ENCODE results near the gene CARD19.

Gene CARD19

DNA sequence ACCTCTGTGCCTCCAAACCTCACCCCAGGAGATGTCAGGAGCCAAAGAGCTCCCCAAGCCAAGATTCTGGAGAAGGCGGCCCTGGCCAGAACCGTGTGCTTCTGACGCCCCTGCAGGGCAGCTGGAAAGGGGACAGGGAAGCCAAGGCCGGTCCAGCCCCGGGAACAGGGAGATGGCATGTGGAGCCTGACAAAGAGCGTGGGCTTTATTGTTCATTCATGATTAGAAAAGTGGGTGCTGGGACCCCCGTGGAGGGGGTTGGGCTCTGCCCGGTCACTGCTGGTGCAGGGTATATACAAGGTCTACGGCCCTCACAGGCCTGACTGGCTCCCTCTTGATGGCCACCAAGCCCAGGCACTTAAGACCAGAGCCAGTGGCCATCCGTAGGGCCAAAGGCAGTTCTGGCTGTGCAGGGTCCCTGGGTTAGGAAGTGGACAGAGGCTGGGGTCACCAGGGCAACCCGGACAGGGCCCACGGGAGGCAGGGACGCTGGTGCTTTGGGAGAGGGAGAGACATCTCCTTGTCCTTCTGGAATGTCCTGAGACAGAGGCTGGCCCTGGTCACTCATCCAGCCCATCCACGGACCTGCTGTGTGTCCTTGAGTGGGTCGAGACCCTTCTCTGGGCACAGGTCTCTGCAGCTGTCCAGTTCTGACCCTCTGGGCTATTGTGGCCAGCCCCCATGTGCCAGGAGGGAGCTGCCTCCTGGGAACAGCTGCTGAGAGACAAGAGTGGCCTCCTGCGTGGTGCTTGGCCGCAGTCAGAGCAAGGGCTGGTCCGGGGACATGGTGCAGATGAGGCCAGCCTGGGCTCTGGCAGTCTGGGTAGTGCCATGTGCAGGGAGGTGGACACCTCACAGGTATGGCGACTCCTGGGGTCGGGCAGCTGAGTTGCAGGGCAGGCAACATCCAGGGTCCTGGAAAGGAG lies 25.6 kb downstream of the CARD19 start:
- DNase-seq, result peak; percentile 22

DNA sequence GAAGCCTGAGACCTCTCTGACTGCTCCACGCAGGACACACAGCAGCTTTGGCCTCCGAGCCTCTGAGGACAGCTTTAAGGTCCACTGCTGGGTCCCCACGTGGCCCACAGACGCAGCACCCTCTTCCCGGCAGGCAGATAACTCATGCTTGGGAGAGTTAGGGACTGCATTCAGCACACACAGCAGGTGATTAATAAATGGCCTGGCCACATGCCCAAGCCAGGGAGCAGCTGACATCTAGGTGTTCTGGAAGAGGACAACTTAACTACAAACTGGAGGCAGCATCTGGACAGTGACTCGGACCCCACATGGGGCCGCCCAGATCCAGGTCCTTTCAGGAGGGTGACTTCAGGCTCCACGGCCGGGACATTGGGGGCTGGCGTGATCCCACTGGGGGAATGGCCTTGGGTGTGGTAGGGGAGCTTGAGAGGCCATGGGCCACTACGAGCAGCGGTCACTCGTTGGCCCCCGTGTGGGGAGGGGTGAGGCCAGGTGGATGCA lies 26.8 kb downstream of the CARD19 start:
- no peak for DNase-seq

DNA sequence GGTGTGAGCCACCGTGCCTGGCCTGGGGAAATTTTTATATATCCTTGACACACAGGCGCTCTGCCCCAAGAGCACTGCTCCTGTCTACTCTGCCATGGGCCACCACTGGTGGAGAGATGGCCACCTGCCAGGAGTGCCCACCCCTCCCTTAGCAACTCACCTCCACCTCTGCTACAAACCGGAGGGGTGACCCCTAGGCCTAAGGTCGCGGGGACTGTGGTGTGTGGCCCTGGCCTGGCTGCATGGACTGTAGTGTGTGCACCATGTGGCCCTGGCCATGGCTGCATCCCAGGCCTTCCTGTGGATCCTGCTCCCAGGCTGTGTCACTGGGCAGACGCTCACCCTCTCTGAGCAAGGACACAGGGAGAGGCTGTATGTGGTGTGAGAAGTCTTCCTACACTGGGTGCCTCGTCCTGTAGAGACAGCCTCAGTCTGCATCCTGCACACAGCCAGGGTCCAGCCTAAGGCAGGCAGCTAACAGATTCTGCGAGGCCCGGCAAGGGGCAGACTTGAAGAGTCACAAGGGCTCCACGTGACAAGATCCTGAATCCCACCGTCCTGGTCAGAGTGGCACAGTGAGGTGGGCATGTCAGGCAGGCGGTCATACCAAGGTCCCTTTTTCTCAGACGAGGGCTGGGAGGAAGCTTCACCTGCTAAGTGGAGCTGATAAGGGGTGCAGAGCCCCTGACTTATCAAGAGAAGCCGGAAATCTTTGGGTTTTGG lies 27.7 kb downstream of the CARD19 start:
- no peak for DNase-seq

DNA sequence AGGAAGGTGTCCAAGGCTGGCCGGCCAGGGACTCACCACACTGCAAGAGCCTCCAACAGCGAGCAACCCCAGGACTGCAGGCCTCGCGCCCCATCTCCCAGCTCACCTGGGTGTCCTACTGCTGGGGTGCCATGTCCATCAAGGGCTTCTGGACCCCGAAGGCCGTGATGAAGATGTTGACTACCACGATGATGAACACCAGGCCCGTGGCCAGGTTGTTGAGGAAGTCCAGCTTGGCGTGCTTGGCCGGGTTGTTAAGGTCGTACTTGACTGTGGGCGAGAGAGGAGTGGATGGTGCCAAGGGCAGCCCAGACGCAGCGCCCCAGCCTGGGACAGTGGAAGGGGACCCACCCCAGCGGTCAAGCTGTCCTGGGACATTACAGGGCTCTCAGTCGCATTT lies 28.8 kb downstream of the CARD19 start:
- no peak for DNase-seq

DNA sequence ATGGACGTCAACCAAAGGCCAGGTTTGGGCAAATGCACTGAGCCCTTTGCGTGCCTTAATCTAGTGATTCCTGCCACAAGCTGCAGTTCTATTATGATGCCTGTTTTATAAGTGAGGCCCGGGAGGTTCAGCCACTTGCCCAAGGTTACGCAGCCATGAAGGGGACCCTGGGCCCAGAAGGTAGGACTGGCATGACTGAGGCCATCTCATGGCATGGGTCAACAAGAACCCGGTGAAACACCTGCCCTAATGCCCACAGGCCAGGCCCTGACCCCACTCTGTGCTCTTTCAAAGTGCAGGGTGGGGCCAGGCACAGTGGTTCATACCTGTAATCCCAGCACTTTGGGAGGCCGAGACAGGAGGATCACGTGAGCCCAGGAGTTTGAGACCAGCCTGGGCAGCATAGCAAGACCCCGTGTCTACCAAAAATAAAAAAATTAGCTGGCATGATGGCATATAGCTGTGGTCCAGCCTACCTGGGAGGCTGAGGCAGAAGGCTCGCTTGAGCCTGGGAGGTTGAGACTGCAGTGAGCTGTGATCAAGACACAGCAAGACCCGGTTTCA lies 29.4 kb downstream of the CARD19 start:
- DNase-seq, result no peak

DNA sequence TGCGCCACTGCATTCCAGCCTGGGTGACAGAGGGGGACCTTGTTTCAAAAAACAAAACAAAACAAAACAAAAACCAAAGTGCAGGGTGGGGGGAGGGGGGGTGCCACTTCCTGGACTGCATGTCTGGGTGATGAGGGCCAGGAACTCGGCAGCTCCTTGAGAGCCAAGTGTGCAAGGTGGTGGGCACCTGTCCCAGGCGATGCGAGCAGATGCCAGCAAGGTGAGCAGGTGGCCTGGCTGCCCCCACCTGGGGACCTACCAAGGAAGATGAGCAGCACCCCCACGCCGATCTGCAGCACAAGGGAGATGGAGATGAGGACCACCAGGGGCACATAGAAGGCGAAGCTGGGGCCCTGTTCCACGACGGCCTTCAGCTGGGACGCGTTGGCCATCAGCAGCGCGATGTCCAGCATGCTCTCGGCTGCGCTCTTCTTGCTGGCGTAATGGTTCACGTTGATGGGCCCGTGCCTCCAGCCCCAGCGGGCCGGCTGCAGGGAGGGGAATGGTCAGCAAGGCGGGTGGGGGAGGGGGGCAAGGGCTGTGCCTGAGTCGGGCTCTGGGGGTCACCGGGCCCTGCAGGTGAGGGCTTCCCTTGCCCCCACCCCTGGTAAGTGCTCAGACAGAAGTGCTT lies 30.2 kb downstream of the CARD19 start:
- DNase-seq, result no peak

DNA sequence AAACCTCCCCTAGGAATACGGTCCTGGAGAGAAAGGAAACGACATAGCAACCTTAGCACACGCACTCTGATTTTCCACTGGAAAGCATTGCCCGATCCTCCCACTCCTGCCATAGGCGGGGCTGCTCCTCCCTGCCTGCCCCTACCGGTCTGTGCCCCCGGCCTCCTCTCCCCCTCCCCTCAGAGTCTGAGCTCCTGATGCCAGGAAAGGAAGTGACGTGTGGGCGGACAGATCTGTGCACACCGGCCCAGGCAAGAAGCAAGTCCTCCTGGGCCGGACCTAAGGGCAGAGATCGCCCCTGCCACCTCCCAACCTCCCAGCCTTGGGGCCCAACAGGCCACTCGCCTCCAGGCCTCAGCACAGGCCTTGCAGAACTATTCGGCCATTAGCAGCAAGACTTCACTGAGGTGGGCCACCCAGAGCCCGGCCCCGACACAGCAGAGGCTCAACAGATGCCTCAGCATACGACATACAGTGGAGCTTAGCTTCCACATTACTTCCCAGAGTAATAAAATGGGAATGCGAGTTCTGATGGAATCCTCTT lies 30.9 kb downstream of the CARD19 start:
- DNase-seq, result peak; percentile 84

DNA sequence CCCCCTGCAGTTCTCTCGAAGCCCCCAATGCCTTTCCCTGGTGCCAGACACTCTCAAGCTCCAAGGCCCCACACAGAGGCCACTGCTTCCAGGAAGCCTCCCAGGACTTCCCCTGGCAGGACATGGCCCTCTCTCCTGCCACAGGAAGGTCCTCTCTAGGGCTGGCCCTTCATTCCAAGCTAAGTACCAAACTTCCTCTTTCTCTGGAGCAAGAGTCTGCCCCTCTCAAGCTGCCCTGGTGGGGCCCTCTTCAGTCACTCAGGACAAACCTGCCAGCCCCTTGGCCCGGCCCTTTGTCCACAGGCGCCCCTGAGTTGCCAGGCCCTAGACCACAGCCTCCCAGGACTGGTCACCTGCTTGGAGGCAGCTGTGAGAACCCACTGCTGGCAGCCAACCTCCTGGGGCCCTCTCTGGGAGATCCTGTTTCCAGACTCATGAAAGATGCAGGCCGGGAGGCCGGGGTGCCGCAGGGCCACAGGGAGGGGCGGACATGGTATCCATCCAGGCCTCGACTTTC lies 31.4 kb downstream of the CARD19 start:
- DNase-seq, result peak; percentile 68

DNA sequence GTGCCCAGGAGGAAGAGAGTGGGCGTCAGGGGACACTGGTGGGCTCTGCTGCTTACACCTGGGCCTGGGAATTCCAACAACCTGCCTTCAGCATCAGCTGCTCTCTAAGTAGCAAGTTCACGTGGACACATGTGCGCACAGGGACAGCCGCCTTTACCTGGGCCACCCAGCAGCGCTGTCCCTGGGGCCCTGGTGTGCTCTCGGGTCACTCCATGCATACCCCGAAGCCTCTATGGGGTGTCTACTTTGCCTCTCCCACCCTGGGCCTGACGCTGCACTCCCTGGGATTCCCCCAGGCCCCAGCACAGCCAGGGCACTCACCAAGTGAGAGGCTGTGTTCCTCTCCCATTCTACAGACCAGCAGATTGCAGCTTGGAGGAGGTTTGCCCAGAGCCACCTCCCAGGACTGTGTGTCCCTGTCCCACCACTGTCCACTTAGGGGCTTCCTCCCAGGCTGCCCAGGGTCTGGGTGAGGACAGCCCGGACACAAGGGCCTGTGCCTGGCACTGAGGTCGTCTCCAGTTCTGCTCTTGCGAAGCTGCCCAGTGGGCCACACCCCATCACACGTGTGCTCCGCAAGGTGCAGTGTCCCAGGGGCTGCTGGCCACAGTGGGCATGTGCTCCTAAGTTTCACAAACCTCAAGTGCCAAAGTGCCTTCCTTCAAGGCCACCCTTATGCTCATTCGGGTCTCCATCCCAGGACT lies 32.1 kb downstream of the CARD19 start:
- DNase-seq, result no peak

DNA sequence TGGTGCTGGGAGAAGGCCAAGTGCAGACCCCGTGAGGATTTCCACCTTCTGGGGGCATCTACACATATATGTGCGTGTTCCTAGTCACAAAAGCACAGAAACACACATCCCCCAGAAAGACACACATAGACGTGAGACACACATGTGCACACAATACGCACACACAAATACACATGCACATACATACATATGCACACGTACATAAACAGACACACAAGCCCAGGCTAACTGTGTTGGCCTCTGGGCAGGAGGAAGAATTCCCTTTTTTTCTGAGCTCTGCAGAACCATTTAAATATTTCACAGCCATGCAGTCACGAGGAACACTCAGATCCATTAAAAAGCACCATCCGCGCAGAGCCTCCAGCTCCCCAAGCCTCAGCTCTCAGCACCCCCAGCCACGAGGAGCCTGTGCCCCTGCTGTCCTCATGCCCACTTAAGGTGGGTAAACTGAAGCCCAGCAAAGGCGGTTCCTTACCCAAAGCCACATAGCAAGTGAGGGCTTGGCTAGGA lies 32.8 kb downstream of the CARD19 start:
- DNase-seq, result no peak

DNA sequence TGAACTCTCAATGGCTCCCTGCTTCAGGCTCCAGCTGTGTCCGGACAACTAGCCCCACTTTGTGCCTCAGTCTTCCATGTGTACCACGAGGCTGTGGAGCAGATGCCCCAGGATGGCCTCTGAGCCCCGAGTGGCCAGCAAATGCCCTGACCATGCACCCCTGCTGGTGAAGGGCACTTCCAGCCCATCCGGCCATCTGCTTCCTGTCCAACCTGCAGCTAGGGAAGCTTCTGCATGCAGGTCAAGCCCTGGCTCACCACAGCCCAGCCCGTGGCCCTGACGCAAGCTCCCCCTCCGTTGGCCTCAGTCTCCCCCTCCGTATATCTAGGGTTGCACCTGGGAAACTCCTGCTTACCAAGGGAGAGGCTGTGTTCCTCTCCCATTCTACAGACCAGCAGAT lies 33.3 kb downstream of the CARD19 start:
- DNase-seq, result no peak

DNA sequence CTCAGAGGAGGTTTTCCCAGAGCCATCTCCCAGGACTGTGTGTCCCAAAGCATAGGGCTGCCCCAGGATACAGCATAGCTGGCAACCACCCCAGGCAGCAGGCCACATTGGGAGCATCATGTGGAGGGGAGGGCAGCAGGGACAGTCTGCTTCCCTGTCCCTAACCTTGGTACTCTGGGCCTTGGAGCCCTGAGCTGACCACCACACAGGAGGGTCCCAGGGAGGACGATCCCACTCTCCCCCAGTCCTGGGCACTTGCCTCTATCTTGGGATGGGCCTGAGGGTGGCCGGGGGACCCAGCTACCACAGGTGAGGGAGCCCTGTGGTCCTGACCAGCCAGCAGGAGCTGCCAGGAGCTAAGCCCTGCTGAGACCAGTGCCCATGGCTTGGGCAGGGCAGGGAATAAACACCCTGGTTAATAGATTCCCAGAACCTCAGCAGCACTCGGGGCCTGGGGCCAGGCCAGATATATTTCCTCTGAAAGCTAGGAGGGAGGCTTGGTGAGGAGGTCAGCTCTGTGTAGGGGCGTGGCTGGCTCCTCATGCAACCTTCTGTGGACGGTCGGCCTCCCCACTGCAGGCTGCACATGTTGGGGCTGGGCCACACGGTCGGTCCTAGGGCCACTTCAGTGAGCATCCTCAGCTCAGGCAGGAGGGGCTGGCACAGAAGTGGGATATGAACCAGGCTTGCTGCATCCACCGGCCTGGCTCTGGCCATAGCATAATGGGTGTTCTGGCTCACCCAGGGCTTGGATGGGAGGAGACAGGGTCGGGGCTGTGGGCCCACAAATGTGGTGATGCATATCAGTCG lies 33.9 kb downstream of the CARD19 start:
- DNase-seq, result no peak

DNA sequence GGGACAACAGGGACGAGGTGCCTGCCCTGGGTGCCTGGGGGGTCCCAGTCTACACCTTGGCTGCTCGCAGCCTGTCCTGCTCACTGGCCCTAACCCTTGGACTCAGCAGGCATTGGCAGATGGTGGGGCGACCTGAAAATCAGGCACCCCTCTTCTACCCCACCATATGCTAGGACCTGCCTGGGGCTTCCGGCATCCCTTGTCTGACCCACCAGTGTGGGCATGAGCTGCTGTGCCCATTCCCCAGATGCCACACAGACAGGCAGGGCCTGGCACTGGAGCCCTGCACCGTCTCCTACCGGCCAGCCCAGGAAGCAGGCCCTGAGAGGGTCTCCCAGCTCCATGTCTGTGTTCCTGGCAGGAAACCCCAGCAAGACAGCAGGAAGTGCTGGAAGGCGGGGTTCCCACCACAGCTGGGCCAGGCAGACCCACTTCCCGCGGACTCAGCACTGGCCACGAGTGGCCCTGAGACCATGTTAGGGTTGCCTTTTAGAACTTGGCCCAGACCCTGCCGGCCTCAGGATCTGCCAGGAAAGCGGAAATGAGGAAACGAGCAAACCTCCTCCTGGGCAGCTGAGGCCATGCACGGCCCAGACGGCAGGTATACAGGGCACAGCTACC lies 35.0 kb downstream of the CARD19 start:
- DNase-seq, result peak; percentile 63

DNA sequence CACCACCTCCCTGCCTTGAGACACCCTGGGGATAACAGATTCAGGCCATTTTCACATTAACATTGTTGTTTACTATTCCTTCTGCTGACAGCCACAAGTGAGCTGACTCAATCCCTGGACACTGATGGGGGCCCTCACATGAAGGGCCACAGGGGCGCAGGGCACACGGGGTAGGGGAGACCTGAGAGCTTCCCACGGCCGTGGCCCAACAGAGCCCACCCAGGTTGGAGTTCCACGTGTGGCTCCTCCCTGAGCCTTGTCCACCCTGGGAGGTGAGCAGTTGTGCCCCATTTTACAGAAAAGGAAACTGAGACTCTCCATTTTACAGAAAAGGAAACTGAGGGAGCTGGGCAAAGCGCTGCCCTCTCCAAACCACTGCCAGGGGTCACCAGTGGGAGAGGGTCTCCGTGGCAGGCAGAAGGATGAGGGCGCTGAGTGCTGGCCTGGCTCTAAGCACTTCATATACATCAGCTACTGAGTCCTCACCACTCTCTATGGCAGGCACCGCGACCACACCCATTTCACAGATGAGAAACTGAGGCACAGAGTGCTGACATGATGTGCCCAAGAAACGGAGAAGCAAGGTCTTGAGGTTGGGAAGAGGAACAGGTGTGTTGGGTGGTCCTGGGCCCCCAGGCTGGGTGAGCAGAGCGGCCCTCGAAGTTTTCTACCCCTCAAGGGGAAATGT lies 35.7 kb downstream of the CARD19 start:
- DNase-seq, result no peak

DNA sequence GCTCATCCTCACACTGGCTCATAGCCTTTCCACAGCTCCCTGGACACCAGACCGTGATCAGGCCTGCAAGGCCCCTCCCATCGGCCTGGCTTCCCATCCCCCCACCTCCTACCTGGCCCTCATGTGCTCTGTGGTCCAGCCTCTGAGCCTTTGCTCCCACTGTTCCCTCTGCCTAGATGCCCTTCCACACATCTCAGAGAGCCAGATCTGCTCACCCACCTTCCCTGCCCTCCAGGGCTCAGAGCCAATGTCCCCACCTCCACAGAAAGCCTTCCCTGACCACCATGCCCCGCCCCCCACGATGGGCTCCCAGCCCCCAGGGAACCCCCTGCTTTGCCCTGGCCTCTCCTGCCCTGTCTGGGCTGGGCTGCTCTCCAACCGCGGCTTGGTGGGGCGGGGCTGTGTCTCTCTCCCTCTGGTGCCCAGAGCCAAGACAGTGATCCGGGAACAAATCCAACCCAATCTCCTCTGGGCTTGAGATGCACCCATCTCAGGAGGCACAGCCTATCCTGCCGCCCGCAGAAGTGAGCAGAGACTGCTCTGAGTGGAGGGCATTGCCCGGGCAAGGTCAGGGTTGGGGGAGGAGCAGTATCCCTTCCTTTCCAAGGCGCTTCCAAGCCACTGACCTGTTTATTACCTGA lies 36.4 kb downstream of the CARD19 start:
- DNase-seq, result no peak

DNA sequence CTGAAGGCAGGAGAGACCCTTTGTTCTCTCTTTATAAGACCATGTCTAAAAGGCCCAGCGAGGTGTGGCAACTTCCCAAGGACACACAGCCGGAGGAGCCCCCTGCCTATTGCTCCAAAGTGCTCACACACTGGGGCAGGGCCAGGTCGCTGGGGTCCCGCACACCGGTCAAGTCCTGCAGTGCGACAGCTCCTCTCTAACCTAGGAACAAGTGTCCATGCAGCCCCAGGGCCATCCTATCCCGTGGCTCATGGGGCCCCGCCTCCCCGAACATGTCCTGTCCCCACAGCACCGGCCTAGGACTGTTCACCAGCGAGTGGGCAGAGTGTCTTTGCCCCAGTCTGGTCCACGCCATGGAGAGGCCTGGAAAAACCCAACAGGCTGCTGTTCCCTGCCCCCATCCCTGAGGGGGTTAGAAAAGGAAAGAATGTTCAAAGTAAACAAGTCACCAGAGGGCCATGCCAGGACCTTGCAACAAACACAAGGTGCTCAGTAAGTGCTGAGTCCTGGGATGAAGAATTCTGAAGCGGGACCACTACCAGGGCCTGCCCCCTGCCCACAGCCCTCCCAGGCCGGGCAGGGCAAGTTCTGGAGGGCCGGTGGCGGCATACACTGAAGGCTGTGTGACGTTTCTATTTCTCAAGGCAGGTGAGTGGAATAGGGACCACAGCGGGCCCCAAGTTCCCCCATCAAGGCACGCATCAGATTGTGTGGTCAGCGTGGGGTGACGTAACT lies 37.1 kb downstream of the CARD19 start:
- DNase-seq, result no peak

DNA sequence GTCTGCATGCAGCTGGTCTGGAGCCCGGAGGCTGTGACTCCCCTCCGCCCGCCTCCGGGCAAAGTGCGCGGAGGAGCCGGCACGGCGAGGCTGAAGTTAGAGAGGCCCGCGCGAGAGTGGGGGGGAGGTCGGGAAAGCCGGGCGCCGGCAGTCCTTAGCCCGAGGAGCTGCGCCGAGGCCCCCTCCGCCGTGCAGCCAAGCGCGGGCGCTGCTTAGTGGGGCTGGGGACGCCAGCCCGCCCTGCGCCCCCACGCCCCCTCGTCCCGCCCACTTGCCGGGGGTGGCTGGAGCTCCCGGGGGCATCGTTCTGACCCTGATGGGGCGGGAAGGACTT lies 37.6 kb downstream of the CARD19 start:
- peak; percentile 86 for DNase-seq

DNA sequence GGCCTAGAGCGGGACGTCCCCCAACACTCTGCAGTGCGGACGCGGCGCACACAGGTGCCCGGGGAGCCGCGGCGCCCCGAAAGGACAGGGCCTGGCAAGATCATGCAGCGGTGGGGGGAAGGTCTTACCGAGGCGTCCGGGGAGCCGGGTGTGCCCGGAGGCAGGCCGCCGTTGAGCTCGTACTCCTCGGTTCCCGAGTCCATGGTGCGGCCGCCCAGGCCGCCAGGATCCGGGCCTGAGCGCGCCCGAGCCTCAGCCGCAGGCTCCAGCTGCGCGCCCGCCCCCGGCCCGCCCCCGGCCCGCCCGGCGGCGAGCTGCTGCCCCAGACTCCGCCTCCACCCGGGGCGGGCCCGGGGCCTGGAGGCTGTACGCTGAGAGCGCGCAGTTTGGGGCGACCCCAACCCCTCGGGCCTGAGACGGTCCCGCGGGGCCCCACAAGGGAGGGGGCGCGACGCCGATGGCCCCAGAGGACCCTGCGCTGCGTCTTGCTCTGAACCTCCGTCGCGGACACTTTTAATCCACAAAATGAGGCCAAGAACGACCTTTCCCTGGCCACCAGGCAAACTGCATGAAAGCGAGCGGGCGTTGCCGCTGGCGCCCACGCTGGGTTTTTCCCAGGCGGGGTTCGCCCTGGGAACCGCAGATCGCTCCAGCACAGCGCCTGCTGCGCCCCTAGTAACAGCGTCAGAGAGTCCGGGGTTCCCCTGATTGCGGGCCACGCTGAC lies 38.2 kb downstream of the CARD19 start, which contains the start of gene NINJ1:
Gene NINJ1, minus strand, starts transcription at position 237 of the 725 bp plus-strand sequence. Its CDS starts 34 bp downstream, at position 203.
- peak; percentile 87 for DNase-seq

All from right hindlimb (tissue), 1 donor.